Neural cell (in vitro differentiated cells): ENCODE results near the gene FMN2. TPM values are rescaled to one million over a fixed set of nuclear protein-coding genes. Genes with fewer than 3 reads are reported as not detected.

Source experiments
- H2AFZ ChIP-seq: fragments of 200-600, 300-800 bp; sonication (generic), shearing (Covaris generic); 2 replicates; pipeline ENCODE4 v1.6.0; 2014; ENCODE audit warnings: low read depth, mild to moderate bottlenecking, antibody characterized with exemption, low read length, moderate library complexity
- H3F3A ChIP-seq: fragments of 200-600 bp; shearing (Covaris generic); 2 replicates; pipeline ENCODE4 v1.6.1; 2016; ENCODE audit warnings: mild to moderate bottlenecking, moderate library complexity, mixed read lengths, antibody characterized with exemption, low read length; ENCODE audit not compliant: insufficient read depth, poor library complexity, severe bottlenecking
- H3K27ac ChIP-seq: fragments of 200-600, 300-800 bp; sonication (generic), shearing (Covaris generic); 2 replicates; pipeline ENCODE4 v1.5.1; 2014; ENCODE audit warnings: mild to moderate bottlenecking, low read length, moderate library complexity
- H3K27me3 ChIP-seq: fragments of 300-800, 200-600 bp; sonication (generic), shearing (Covaris generic); 2 replicates; pipeline ENCODE4 v1.6.0; 2014; ENCODE audit warnings: mild to moderate bottlenecking, low read depth, low read length, moderate library complexity; ENCODE audit not compliant: insufficient read depth
- H3K36me3 ChIP-seq: fragments of 300-800, 200-600 bp; sonication (generic), shearing (Covaris generic); 2 replicates; pipeline ENCODE4 v1.5.1; 2014; ENCODE audit warnings: mild to moderate bottlenecking, antibody characterized with exemption, low read length, moderate library complexity; ENCODE audit not compliant: insufficient read depth
- H3K4me2 ChIP-seq: fragments of 300-800, 200-600 bp; sonication (generic), shearing (Covaris generic); 2 replicates; pipeline ENCODE4 v1.6.0; 2014; ENCODE audit warnings: mild to moderate bottlenecking, low read length
- H3K4me3 ChIP-seq: fragments of 300-800, 200-600 bp; sonication (generic), shearing (Covaris generic); 2 replicates; pipeline ENCODE4 v1.5.1; 2014; ENCODE audit warnings: mild to moderate bottlenecking, low read length, moderate library complexity
- H3K79me2 ChIP-seq: fragments of 200-600 bp; shearing (Covaris generic); replicated peaks from 2 replicates; pipeline ENCODE4 v1.6.0; 2014; ENCODE audit warnings: mild to moderate bottlenecking, low read length, moderate library complexity; ENCODE audit not compliant: insufficient read depth
- H3K9ac ChIP-seq: fragments of 300-800, 200-600 bp; sonication (generic), shearing (Covaris generic); 2 replicates; pipeline ENCODE4 v1.6.1; 2016; ENCODE audit warnings: mild to moderate bottlenecking, low read length, mixed read lengths
- H3K9me2 ChIP-seq: fragments of 200-600 bp; shearing (Covaris generic); 2 replicates; pipeline ENCODE4 v1.6.1; 2016; ENCODE audit warnings: mild to moderate bottlenecking, low read length, mixed read lengths; ENCODE audit not compliant: insufficient read depth
- H3K9me3 ChIP-seq: fragments of 200-600, 300-800 bp; sonication (generic), shearing (Covaris generic); 2 replicates; pipeline ENCODE4 v1.6.1; 2016; ENCODE audit warnings: mild to moderate bottlenecking, mixed run types, low read length, moderate library complexity, mixed read lengths
- H4K20me1 ChIP-seq: fragments of 200-600 bp; shearing (Covaris generic); 2 replicates; pipeline ENCODE4 v1.6.1; 2016; ENCODE audit warnings: mild to moderate bottlenecking, mixed run types; ENCODE audit not compliant: insufficient read depth
- EP300 ChIP-seq: fragments of 450-650 bp; conservative IDR thresholded peaks from 2 replicates; pipeline ENCODE4 v1.6.1; 2014; ENCODE audit warnings: antibody characterized with exemption, mild to moderate bottlenecking, moderate library complexity; ENCODE audit not compliant: poor library complexity, severe bottlenecking
- EZH2 ChIP-seq: fragments of 200-600, 300-800 bp; shearing (Covaris generic), sonication (generic); IDR thresholded peaks from 2 replicates; pipeline ENCODE4 v1.6.1; 2014; ENCODE audit warnings: antibody characterized with exemption, low read length, borderline replicate concordance, mild to moderate bottlenecking; ENCODE audit not compliant: insufficient read depth, poor library complexity, severe bottlenecking
- MXI1 ChIP-seq: fragments of 450-650 bp; conservative IDR thresholded peaks from 2 replicates; pipeline ENCODE4 v1.6.1; 2014; ENCODE audit warnings: antibody characterized with exemption, mild to moderate bottlenecking; ENCODE audit not compliant: poor library complexity, severe bottlenecking
- POLR2AphosphoS5 ChIP-seq: IDR thresholded peaks from 2 replicates; pipeline ENCODE4 v1.6.1; 2012
- RAD21 ChIP-seq: fragments of 450-650 bp; conservative IDR thresholded peaks from 2 replicates; pipeline ENCODE4 v1.6.1; 2014; ENCODE audit warnings: antibody characterized with exemption, mild to moderate bottlenecking, moderate library complexity
- REST ChIP-seq: IDR thresholded peaks from 2 replicates; pipeline ENCODE4 v1.6.1; 2012; ENCODE audit warnings: borderline replicate concordance
- SMC3 ChIP-seq: fragments of 450-650 bp; conservative IDR thresholded peaks from 2 replicates; pipeline ENCODE4 v1.6.1; 2014; ENCODE audit warnings: antibody characterized with exemption, mild to moderate bottlenecking, moderate library complexity; ENCODE audit not compliant: poor library complexity
- TAF1 ChIP-seq: IDR thresholded peaks from 2 replicates; pipeline ENCODE4 v1.6.1; 2012; ENCODE audit warnings: low read depth
- polyA plus RNA-seq: library from polyadenylated mRNA; depleted of rRNA; stranded (reverse); fragments of >200 nt; gene quantifications from 2 replicates; pipeline ENCODE4 v1.2.3, GENCODE V29; 2014
- TF ChIP-seq, protein P1 (sequence below): fragments of 450-650 bp; IDR thresholded peaks from 2 replicates; pipeline ENCODE4 v1.5.1; 2014; ENCODE audit warnings: antibody characterized with exemption, mild to moderate bottlenecking, moderate library complexity; ENCODE audit not compliant: poor library complexity, severe bottlenecking

FMN2 gene
- polyA plus RNA-seq, 1 donor from 2014 or later = 23.9 TPM

DNA sequence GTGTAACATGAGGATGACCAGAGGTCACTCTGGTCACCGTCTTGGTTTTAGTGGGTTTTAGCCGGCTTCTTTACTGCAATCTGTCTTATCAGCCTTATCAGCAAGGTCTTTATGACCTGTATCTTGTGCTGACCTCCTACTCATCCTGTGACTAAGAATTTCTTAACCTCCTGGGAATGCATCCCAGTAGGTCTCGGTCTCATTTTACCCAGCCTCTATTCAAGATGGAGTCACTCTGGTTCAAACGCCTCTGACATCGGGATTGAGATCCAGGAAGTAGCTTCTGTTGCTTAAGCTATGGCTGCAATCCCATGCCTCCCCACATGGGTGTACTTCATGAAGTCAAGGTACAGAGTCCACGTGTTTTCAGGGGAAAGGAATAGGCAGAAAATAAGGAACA is 19.9 kb downstream of the FMN2 start:
- H3K27ac ChIP-seq = no peak overlapping the region
- H3K79me2 ChIP-seq = peaks cover 6% of the 10 kb centered on the region

GRCh38 chr1:240114222-240114621 is 22.5 kb downstream of the FMN2 start:
- Histone ChIP-seq H3K36me3 (no peaks in the 10 kb centered on the region), H3F3A (no peaks in the 10 kb centered on the region), H3K27me3 (no peaks in the 10 kb centered on the region), H3K9ac (no peak overlapping the region), H3K9me3 (no peaks in the 10 kb centered on the region), H2AFZ (no peak overlapping the region), H3K4me2 (no peak overlapping the region), H3K79me2 (peaks cover 6% of the 10 kb centered on the region), H3K9me2 (no peaks in the 10 kb centered on the region), H3K27ac (no peak overlapping the region), H4K20me1 (no peaks in the 10 kb centered on the region), H3K4me3 (no peak overlapping the region)
- TF ChIP-seq SMC3 = no peak
- no peak for TF ChIP-seq EP300
- no peak for TF ChIP-seq MXI1
- no peak for TF ChIP-seq POLR2AphosphoS5
- no peak for TF ChIP-seq TAF1
- TF ChIP-seq EZH2 = no peak
- no peak for TF ChIP-seq RAD21
- TF ChIP-seq, protein P1, sequence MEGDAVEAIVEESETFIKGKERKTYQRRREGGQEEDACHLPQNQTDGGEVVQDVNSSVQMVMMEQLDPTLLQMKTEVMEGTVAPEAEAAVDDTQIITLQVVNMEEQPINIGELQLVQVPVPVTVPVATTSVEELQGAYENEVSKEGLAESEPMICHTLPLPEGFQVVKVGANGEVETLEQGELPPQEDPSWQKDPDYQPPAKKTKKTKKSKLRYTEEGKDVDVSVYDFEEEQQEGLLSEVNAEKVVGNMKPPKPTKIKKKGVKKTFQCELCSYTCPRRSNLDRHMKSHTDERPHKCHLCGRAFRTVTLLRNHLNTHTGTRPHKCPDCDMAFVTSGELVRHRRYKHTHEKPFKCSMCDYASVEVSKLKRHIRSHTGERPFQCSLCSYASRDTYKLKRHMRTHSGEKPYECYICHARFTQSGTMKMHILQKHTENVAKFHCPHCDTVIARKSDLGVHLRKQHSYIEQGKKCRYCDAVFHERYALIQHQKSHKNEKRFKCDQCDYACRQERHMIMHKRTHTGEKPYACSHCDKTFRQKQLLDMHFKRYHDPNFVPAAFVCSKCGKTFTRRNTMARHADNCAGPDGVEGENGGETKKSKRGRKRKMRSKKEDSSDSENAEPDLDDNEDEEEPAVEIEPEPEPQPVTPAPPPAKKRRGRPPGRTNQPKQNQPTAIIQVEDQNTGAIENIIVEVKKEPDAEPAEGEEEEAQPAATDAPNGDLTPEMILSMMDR = no peak

More for the DNA sequence above, 19.9 kb downstream of the FMN2 start:
- no peak overlapping the region for H3K4me3 ChIP-seq
- TF ChIP-seq EZH2 (no peak), POLR2AphosphoS5 (no peak), MXI1 (no peak), EP300 (no peak), REST (no peak), TAF1 (no peak), RAD21 (no peak), SMC3 (no peak)
- TF ChIP-seq, protein P1 = no peak
- no peak overlapping the region for H3K4me2 ChIP-seq
- no peaks in the 10 kb centered on the region for H3K27me3 ChIP-seq
- no peak overlapping the region for H3K9ac ChIP-seq
- H3F3A ChIP-seq = no peaks in the 10 kb centered on the region
- no peaks in the 10 kb centered on the region for H4K20me1 ChIP-seq
- H3K9me2 ChIP-seq = no peaks in the 10 kb centered on the region
- H3K36me3 ChIP-seq = no peaks in the 10 kb centered on the region
- H2AFZ ChIP-seq = no peak overlapping the region
- H3K9me3 ChIP-seq = no peaks in the 10 kb centered on the region
